Stimulated activated CD4-positive, alpha-beta T cell treated with anti-CD3 and anti-CD28 coated beads, TNF-alpha, amount 100 ng/mL, for 24 hours (primary cell): ENCODE measurements around the gene RPH3AL.
"Not testable (repeated sequence)": the region's sequence is repeated elsewhere in the genome, so short reads cannot be mapped to it uniquely, and the experiment has no call there.

Experiments used
- DNase-seq, 3 experiments: peaks; one replicate each; pipeline ENCODE4 v3.0.0-alpha.2; 2020; ENCODE audit warnings: low read depth in 3 of 3

Gene RPH3AL

DNA sequence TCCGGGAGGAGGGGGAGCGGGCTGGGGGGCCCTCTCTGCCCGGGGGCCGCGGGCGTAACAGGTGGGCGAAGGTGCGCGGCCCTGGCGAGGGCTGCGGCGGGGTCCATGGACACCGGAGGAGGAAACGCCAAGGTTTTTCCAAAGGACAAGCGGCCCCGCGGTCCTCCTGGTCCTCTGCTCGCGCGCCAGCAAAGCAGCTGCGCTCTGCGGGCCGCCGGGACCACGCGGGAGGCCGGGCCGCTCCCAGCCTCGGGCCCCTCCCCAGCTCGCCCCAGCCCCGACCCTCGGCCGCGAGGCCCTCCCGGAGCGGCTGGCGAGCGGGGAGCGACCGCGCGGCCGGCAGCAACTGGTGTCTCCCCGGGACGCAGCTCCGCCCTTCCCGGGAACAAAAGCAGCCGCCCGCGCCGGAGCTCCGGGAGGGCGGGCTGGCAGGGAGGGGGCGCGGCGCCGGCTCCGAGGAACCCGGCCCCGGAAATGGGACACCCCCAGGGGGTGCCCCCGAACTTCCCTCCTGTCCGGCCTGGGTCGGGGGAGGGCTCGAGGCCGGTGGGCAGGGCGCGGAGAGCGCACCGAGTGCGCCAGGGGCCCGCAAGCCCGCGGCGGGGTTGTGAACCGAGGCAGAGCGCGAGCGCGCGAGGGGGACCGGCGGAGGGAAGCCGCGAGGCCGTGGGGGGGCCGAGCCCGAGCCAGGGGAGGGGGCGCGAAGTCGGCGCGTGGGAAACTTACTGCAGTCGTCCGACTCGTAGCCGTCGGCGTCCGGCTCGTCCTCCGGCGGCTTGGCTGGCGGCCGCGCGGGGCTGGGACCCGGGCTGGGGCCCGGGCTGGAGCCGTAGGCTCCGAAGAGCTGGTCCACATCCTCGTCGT lies 172.0 kb downstream of the RPH3AL start:
- no peak for DNase-seq

DNA sequence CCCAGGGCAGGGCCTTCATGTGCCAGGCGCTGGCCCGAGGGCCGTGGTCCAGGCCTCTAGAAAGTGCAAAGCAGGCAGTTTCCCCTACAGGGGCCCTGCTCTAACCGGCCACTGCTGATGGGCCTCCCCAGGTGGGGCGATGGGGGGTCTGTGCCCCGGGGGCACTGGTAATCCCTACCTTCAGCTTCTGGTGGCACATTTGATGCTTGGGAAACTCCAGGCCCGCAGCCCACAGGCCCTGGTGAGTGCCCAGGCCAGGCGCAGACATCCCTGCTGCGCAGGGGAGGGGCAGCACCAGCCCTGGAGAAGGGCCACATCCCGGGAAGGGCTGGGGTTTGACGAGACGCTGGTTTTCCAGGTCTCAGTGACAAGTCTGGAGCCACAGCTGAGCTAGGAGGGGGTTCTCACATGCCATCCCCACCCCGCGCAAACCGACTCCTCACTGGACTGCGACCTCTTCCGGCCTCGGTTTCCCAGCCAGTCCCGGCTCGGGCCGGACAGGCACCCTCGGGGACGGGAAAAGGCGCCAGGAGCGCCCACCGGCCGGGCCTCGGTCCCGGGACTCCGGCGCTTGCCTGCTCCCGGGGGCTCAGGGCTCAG lies 172.7 kb downstream of the RPH3AL start:
- DNase-seq = no peak

DNA sequence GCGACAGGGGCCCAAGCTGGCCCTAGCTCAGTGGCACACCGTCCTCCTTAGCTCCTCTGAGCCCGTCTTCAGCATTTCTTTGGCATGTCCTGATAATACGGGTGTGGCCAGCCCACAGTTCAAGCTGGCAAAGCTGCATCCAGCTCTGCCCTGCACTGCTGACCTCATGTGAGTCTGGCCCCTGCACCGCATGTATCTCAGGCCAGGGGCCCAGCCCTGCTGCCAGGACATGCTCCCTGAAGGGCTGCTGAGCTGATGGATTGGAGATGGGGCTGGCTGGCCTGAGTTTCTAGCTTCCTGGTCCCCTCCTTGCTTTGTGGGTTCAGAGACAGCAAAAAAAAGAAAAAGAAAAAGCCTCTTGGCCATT lies 173.6 kb downstream of the RPH3AL start:
- no peak for DNase-seq

DNA sequence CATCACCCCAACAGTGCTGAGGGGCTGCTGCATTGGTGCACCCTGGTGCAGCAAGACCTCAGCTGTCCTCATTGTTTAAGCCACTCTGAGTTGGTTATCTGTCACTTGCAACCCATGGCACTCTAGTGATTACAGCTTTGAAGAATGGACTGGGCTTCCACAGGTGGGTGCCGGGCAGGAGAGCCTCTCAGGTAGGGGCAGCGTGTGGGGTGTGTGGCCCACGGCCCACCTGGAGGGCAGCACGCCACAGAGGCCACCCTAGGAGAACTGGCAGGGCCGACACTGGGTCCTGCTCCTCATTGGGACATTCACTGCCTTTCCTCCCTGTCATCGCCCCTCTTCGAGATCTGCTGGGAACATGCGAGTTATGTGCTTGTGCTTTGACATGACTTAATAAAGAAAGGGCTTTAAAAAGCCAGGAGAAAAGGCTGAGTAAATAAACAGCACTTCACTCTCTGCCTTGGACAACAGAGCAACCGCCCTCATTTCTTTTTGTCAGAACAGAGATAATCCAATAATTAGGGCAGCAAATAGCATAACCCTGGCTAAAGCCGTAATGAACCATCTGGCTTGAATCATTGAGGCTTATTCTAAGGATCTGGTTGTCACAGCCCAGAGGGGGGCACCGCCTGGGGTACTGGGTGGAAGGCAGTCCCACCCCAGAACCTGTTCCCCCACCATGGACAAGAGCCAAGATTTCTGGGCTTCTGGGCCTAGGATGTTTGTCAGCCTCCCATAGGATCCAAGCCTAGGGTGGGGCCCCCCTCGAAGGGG lies 174.1 kb downstream of the RPH3AL start:
- DNase-seq = no peak

DNA sequence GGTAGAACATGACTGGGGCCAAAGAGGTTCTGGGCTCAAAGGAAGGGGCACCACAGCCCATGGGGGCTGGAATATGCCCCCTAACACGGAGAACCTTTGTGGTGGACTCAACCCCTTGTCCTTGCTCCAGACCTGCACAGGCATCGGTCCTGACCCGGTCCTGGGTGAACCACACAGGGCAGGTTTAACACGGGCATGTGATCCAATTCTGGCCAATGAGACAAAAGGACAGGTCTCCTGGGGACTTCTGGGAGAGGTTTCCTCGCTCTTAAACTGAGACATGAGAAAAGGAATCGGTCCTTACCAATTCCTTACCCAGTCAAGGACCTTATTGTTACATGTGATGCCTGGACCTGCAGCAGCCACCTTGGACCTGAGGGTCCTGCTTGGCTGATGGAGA lies 174.8 kb downstream of the RPH3AL start:
- no peak for DNase-seq

DNA sequence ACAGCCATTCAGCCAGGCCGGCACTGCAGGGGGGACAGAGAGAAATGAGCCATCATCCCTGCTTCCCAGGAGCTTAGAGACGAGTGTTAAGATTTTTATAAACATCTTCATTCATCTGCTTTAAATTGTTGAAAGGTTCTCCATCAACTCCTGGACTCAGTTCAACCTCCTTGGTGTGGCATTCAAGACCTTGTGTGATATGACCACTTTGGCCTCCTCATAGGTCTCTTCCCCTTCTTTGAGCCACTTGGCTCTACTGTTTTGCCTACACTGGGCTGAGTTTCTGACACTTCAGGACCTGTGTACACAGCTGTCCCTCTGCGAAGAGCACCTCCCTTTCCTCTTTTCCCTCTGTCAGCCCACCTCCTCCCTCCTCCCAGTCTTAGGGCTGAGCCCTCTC lies 175.5 kb downstream of the RPH3AL start:
- DNase-seq = no peak

DNA sequence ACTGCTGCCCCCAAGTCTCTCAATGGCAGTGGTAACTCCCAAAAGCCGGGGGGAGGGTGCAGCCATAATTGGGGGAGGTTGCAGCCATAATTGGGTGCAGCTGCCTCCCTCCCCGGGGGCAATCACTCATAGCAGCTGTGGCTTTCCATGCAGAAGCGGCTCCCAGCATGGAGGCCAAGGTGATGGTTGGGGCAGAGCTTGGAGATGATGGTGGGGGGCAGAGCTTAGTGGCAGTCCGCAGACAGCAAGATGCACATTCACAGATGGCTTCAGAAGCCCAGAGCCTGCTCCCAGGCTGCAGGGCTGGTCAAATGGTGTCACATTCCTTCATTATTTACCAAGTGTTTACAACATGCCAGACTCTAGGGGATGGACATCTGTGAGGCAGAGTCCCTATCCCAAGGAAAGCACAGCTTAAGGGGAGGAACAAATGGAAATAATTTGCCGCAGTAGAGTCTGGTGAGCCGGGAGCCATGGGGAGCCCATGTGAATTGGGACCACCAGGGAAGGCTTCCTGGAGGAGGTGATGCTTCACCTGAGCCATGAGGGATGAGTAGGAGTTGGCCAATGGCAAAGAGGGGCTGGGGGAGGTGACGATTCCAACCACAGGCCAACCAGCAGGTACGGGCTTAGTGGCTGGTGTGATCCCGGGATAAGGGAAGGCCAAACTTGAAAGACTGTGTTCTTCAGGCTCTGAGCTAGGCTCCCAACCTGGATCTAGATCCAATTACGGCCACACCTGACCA lies 179.3 kb downstream of the RPH3AL start:
- no peak for DNase-seq

GRCh38 chr17:172401-172800 lies 180.2 kb downstream of the RPH3AL start:
- no peak for DNase-seq

GRCh38 chr17:171871-172270 lies 180.7 kb downstream of the RPH3AL start:
- DNase-seq = no peak

GRCh38 chr17:170130-170670 lies 182.4 kb downstream of the RPH3AL start:
- no peak for DNase-seq

GRCh38 chr17:168614-169013 lies 184.0 kb downstream of the RPH3AL start:
- not testable (repeated sequence) for DNase-seq

- DNase-seq = no peak
These were observed 186.7 kb downstream of the RPH3AL start for GRCh38 chr17:165939-166338.

DNA sequence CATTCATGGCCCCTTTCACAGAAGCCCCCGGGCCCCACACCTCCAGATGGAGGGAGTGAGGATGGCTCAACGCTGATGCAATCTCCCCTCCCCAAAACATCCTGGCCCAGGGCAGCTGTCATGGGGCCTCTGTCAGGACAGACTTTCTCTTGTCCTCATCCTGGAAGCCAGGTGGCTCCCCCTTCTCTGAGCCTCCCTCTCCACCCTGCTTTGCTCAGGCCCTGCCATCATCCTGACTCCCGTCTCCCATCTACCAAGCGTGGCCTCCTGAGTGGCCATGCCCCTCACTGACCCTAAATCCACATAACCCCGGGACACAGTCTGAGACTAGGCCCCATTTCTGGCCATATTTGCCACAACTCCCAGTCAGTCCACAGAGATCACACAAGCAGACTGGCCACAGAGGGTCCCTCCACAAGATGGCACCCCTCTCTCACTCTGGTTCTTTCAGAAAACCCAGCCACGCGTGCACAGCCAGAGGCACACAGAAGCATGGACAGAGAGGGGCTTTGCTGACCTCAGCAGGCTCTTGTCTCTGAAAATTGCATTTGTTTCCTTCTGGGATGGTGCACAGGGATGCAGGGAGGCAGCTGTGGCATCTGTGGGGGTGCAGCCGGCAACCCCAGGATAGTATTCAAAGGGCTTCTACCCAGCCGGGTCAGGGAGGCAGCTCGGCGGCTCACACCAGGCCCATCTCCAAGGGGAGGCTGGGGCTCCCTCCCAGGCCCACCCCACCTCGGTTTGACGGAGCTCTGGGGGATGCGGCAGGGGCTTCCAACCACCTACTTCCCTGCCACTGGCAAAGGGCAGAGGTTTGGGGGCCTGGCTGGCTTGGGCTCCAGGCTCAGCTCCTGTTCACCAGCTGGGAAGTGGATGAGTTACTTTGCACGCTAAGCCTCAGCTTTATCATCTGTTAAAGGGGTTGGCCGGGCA lies 188.0 kb downstream of the RPH3AL start:
- DNase-seq = no peak

DNA sequence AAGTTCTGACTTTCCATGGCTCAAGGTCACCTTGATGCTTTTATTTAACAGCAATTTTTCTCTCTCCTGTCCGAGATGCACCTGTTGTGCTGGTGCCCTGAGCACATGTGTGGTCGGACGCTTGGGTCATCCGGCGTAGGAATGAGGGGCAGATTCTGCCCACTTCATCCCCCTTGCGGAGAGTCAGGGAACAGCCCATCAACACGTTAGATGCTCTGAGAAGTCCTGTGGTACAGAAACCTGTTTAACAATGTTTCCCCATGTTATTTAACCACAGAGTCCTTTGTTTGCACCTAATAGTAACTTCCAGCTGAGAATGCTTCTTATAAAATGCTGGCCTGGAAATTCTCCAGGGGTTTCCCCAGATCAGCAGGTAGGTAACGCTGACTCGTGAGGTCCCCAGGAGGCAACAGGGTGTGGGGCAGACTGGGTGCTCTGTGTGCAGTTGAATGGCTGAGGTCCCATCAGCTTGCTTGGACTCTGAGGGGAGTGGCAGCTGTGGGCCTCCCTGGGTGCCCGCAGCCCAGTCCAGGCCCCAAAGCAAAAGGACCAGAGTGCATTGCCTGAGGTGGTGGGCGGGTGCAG lies 189.0 kb downstream of the RPH3AL start:
- no peak for DNase-seq

- DNase-seq = no peak
These were observed 189.9 kb downstream of the RPH3AL start for GRCh38 chr17:162689-163088.
